RWPE1 (cell line): Measurements from ENCODE around the gene MUC5B.
"Not testable (repeated sequence)": the region's sequence is repeated elsewhere in the genome, so short reads cannot be mapped to it uniquely, and the experiment has no call there.

ENCODE experiments used
- CTCF ChIA-PET: fragments of 350-600 bp; sonication (Branson Sonifier 250); formaldehyde crosslinking; extraction: SDS; loops from one replicate; lab custom pipeline; 2021; lab: Yijun Ruan, JAX
- POLR2A ChIA-PET: fragments of 400-600 bp; formaldehyde crosslinking; extraction: SDS; loops from one replicate; lab custom pipeline; 2020; ENCODE audit warnings: antibody characterized with exemption; ENCODE audit not compliant: low non-redundant PET; lab: Yijun Ruan, JAX
- DNase-seq: peaks from one replicate; pipeline ENCODE4 v3.0.0; 2012; ENCODE audit warnings: low spot score
- H3K27ac ChIP-seq: fragments of 450-650 bp; 2 replicates; pipeline ENCODE4 v1.5.1; 2017
- TF ChIP-seq, protein P1 (sequence below): fragments of 450-650 bp; conservative IDR thresholded peaks from 2 replicates; pipeline ENCODE4 v1.5.1; 2017; ENCODE audit warnings: low read depth, mild to moderate bottlenecking

The MUC5B gene

DNA sequence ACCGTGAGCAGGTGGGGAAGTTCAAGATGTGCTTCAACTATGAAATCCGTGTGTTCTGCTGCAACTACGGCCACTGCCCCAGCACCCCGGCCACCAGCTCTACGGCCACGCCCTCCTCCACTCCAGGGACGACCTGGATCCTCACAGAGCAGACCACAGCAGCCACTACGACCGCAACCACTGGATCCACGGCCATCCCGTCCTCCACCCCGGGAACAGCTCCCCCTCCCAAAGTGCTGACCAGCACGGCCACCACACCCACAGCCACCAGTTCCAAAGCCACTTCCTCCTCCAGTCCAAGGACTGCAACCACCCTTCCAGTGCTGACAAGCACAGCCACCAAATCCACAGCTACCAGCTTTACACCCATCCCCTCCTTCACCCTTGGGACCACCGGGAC, 22.9 kb downstream of the MUC5B start:
- CTCF ChIA-PET, H3K27ac ChIP-seq, DNase-seq, POLR2A ChIA-PET: not testable (repeated sequence)

DNA sequence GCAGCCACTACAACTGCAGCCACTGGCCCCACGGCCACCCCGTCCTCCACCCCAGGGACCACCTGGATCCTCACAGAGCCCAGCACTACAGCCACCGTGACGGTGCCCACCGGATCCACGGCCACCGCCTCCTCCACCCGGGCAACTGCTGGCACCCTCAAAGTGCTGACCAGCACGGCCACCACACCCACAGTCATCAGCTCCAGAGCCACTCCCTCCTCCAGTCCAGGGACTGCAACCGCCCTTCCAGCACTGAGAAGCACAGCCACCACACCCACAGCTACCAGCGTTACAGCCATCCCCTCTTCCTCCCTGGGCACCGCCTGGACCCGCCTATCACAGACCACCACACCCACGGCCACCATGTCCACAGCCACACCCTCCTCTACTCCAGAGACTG, 23.4 kb downstream of the MUC5B start:
- POLR2A ChIA-PET, DNase-seq, CTCF ChIA-PET: not testable (repeated sequence)

DNA sequence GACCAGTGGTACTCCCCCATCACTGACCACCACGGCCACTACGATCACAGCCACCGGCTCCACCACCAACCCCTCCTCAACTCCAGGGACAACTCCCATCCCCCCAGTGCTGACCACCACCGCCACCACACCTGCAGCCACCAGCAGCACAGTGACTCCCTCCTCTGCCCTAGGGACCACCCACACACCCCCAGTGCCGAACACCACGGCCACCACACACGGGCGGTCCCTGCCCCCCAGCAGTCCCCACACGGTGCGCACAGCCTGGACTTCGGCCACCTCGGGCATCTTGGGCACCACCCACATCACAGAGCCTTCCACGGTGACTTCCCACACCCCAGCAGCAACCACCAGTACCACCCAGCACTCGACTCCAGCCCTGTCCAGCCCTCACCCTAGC, 24.2 kb downstream of the MUC5B start:
- DNase-seq, POLR2A ChIA-PET, CTCF ChIA-PET, H3K27ac ChIP-seq: not testable (repeated sequence)

More for the DNA sequence above, 23.4 kb downstream of the MUC5B start:
- not testable (repeated sequence) for H3K27ac ChIP-seq

DNA sequence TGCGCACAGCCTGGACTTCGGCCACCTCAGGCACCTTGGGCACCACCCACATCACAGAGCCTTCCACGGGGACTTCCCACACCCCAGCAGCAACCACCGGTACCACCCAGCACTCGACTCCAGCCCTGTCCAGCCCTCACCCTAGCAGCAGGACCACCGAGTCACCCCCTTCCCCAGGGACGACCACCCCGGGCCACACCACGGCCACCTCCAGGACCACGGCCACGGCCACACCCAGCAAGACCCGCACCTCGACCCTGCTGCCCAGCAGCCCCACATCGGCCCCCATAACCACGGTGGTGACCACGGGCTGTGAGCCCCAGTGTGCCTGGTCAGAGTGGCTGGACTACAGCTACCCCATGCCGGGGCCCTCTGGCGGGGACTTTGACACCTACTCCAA, 26.1 kb downstream of the MUC5B start:
- H3K27ac ChIP-seq, CTCF ChIA-PET: not testable (repeated sequence)

DNA sequence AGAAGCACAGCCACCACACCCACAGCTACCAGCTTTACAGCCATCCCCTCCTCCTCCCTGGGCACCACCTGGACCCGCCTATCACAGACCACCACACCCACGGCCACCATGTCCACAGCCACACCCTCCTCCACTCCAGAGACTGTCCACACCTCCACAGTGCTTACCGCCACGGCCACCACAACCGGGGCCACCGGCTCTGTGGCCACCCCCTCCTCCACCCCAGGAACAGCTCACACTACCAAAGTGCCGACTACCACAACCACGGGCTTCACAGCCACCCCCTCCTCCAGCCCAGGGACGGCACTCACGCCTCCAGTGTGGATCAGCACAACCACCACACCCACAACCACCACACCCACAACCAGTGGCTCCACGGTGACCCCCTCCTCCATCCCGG, 27.5 kb downstream of the MUC5B start:
- CTCF ChIA-PET, POLR2A ChIA-PET, DNase-seq: not testable (repeated sequence)

More for the DNA sequence above, 26.1 kb downstream of the MUC5B start:
- DNase-seq, POLR2A ChIA-PET: not testable (repeated sequence)

DNA sequence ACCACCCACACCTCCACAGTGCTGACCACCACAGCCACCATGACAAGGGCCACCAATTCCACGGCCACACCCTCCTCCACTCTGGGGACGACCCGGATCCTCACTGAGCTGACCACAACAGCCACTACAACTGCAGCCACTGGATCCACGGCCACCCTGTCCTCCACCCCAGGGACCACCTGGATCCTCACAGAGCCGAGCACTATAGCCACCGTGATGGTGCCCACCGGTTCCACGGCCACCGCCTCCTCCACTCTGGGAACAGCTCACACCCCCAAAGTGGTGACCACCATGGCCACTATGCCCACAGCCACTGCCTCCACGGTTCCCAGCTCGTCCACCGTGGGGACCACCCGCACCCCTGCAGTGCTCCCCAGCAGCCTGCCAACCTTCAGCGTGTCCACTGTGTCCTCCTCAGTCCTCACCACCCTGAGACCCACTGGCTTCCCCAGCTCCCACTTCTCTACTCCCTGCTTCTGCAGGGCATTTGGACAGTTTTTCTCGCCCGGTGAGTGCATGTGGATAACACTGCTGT, 28.4 kb downstream of the MUC5B start:
- POLR2A ChIA-PET: no interaction called here
- no peak overlapping the region for H3K27ac ChIP-seq
- CTCF ChIA-PET: no interaction called here
- DNase-seq: no peak
- TF ChIP-seq, protein P1, sequence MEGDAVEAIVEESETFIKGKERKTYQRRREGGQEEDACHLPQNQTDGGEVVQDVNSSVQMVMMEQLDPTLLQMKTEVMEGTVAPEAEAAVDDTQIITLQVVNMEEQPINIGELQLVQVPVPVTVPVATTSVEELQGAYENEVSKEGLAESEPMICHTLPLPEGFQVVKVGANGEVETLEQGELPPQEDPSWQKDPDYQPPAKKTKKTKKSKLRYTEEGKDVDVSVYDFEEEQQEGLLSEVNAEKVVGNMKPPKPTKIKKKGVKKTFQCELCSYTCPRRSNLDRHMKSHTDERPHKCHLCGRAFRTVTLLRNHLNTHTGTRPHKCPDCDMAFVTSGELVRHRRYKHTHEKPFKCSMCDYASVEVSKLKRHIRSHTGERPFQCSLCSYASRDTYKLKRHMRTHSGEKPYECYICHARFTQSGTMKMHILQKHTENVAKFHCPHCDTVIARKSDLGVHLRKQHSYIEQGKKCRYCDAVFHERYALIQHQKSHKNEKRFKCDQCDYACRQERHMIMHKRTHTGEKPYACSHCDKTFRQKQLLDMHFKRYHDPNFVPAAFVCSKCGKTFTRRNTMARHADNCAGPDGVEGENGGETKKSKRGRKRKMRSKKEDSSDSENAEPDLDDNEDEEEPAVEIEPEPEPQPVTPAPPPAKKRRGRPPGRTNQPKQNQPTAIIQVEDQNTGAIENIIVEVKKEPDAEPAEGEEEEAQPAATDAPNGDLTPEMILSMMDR: no peak

More for the DNA sequence above, 27.5 kb downstream of the MUC5B start:
- not testable (repeated sequence) for H3K27ac ChIP-seq

DNA sequence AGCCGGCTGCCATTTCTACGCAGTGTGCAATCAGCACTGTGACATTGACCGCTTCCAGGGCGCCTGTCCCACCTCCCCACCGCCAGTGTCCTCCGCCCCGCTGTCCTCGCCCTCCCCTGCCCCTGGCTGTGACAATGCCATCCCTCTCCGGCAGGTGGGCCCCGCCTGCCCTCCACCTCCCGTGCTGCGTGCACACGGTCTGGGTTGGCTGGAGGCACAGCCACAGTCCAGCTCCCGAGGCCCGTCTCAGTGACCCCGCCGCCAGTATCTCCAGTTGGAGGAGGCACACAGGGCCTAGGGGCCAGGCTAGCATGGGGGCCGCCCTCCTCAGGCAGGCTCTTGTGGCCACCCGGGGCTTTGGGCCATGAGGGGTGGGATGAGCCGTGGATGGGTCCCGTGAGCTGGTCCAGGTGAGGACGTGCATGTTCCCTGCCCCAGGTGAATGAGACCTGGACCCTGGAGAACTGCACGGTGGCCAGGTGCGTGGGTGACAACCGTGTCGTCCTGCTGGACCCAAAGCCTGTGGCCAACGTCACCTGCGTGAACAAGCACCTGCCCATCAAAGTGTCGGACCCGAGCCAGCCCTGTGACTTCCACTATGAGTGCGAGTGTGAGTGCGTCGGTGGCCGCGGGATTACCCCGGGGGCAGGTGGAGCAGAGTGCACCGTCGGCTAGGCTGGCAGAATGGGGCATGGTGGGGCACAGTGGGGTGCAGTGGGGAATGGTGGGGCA, 29.7 kb downstream of the MUC5B start:
- no peak for DNase-seq
- POLR2A ChIA-PET: no interaction called here
- TF ChIP-seq, protein P1: no peak
- CTCF ChIA-PET: no interaction called here
- H3K27ac ChIP-seq: no peak overlapping the region

DNA sequence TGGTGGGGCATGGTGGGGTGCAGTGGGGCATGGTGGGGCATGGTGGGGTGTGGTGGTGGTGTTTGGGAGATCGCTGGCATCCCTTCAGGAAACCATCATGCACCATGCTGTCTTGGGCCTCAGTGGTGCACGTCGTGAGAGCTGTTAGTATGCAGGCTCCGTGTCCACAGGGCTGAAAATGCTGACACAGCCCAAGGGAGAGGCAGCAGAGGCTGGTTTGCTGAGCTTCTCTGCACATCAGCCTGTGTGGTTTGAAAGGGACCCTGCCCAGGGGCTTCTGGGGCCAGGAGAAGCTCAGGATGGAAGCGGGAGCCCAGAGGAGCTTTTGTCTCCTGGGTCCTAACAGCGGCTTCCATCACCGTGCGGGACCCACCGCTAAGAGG, 30.2 kb downstream of the MUC5B start:
- ChIA-PET POLR2A (interaction anchor here (0.8 kb wide), 1 partner anchor 10 kb away, joined by 3 read pairs; no protein-coding TSS in a partner anchor), CTCF (interaction anchor here (0.6 kb wide), 1 partner anchor 58 kb away, joined by 3 read pairs; no protein-coding TSS in a partner anchor)
- no peak for DNase-seq
- TF ChIP-seq, protein P1: no peak
- H3K27ac ChIP-seq: no peak overlapping the region

DNA sequence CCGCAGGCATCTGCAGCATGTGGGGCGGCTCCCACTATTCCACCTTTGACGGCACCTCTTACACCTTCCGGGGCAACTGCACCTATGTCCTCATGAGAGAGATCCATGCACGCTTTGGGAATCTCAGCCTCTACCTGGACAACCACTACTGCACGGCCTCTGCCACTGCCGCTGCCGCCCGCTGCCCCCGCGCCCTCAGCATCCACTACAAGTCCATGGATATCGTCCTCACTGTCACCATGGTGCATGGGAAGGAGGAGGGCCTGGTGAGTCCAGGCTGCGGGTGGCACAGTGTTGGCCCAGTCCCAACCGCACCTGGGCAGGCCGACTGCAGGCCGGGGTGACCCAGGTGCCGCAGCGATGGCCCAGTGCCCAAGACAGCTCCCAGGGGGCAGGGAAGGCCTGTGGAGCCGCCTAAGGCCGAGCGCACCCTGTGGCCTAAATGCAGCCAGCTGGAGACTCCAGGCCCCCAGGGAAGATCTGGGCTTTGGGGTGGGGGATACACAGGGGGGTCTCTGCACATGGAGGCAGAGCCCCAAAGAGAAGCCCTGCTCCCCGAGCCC, 31.3 kb downstream of the MUC5B start:
- DNase-seq: no peak
- H3K27ac ChIP-seq: no peak overlapping the region
- TF ChIP-seq, protein P1: no peak
- ChIA-PET CTCF (interaction anchor here (0.6 kb wide), 1 partner anchor 50 kb away, joined by 3 read pairs; no protein-coding TSS in a partner anchor), POLR2A (interaction anchor here (0.8 kb wide), 1 partner anchor 8 kb away, joined by 3 read pairs; no protein-coding TSS in a partner anchor)
